Mesenchymal stem cell (in vitro differentiated cells and primary cell): Measurements from ENCODE around the gene SSU72.

Experiments used
- DNase-seq: peaks from one replicate; pipeline ENCODE4 v3.0.0-alpha.2; 2013
- H2AFZ ChIP-seq: one replicate; pipeline ENCODE4 v1.6.1; 2013; ENCODE audit warnings: low read depth, mild to moderate bottlenecking, control low read depth, inconsistent platforms, low read length, moderate library complexity
- H2AK5ac ChIP-seq: 2 replicates; pipeline ENCODE4 v1.6.1; 2013; ENCODE audit warnings: low read length, moderate library complexity, mild to moderate bottlenecking, inconsistent platforms; ENCODE audit not compliant: severe bottlenecking
- H2BK120ac ChIP-seq: one replicate; pipeline ENCODE4 v1.6.1; 2013; ENCODE audit warnings: low read depth, mild to moderate bottlenecking, inconsistent platforms, low read length, moderate library complexity
- H2BK12ac ChIP-seq, 2 experiments: one replicate each; pipeline ENCODE4 v1.6.1; 2013; ENCODE audit warnings: inconsistent platforms in 2 of 2, low read length in 2 of 2, mild to moderate bottlenecking in 2 of 2, moderate library complexity in 2 of 2, control low read depth in 1 of 2
- H2BK15ac ChIP-seq: one replicate; pipeline ENCODE4 v1.6.1; 2013; ENCODE audit warnings: mild to moderate bottlenecking, low read depth, inconsistent platforms; ENCODE audit not compliant: poor library complexity, severe bottlenecking
- H2BK5ac ChIP-seq: 2 replicates; pipeline ENCODE4 v1.6.1; 2013; ENCODE audit warnings: low read depth, mild to moderate bottlenecking, low read length, control low read depth, inconsistent platforms; ENCODE audit not compliant: poor library complexity, severe bottlenecking
- H3K14ac ChIP-seq, 2 experiments: one replicate each; pipeline ENCODE4 v1.6.1; 2013; ENCODE audit warnings: inconsistent platforms in 2 of 2, low read length in 2 of 2, control low read depth in 1 of 2, mild to moderate bottlenecking in 1 of 2, moderate library complexity in 1 of 2
- H3K18ac ChIP-seq, 2 experiments: one replicate each; pipeline ENCODE4 v1.6.1; 2013; ENCODE audit warnings: inconsistent platforms in 2 of 2, low read length in 2 of 2, control low read depth in 1 of 2, low read depth in 1 of 2, mild to moderate bottlenecking in 1 of 2
- H3K23ac ChIP-seq, 2 experiments: one replicate each; pipeline ENCODE4 v1.6.1; 2013; ENCODE audit warnings: inconsistent platforms in 2 of 2, low read length in 2 of 2, mild to moderate bottlenecking in 2 of 2, moderate library complexity in 2 of 2, control low read depth in 1 of 2
- H3K27ac ChIP-seq: 2 replicates; pipeline ENCODE4 v1.5.1; 2013; ENCODE audit warnings: mild to moderate bottlenecking, moderate library complexity, low read length, control low read depth, inconsistent platforms; ENCODE audit not compliant: poor library complexity, severe bottlenecking
- H3K27me3 ChIP-seq, 2 experiments: 2 replicates each; pipeline versions ENCODE4 v1.6.1 to v1.7.0; 2013; ENCODE audit warnings: low read length in 2 of 2, mild to moderate bottlenecking in 2 of 2, moderate library complexity in 2 of 2, control low read depth in 1 of 2, inconsistent platforms in 1 of 2; ENCODE audit not compliant: control insufficient read depth in 1 of 2, insufficient read depth in 1 of 2
- H3K36me3 ChIP-seq, 2 experiments: 2 replicates each; pipeline versions ENCODE4 v1.6.1 to v1.7.0; 2013; ENCODE audit warnings: low read length in 2 of 2, control low read depth in 1 of 2, inconsistent platforms in 1 of 2, low read depth in 1 of 2, mild to moderate bottlenecking in 1 of 2; ENCODE audit not compliant: insufficient read depth in 2 of 2, control insufficient read depth in 1 of 2
- H3K4ac ChIP-seq, 2 experiments: one replicate each; pipeline ENCODE4 v1.6.1; 2013; ENCODE audit warnings: inconsistent platforms in 2 of 2, low read length in 2 of 2, mild to moderate bottlenecking in 2 of 2, moderate library complexity in 2 of 2, control low read depth in 1 of 2, low read depth in 1 of 2
- H3K4me1 ChIP-seq: 2 replicates; pipeline ENCODE4 v1.6.1; 2013; ENCODE audit warnings: low read depth, low read length, control low read depth; ENCODE audit not compliant: control insufficient read depth, insufficient read depth
- H3K4me2 ChIP-seq: 2 replicates; pipeline ENCODE4 v1.6.1; 2013; ENCODE audit warnings: low read length, mild to moderate bottlenecking, inconsistent platforms; ENCODE audit not compliant: poor library complexity, severe bottlenecking
- H3K4me3 ChIP-seq, 2 experiments: 2 replicates each; pipeline versions ENCODE4 v1.5.1 to v1.7.0; 2013; ENCODE audit warnings: low read length in 2 of 2, mild to moderate bottlenecking in 2 of 2, control low read depth in 1 of 2, low read depth in 1 of 2; ENCODE audit not compliant: insufficient read depth in 1 of 2
- H3K79me1 ChIP-seq: replicated peaks from 2 replicates; pipeline ENCODE4 v1.6.1; 2013; ENCODE audit warnings: mild to moderate bottlenecking, control low read depth, low read length, inconsistent platforms; ENCODE audit not compliant: poor library complexity, severe bottlenecking
- H3K9ac ChIP-seq: 2 replicates; pipeline ENCODE4 v1.7.0; 2013; ENCODE audit warnings: mild to moderate bottlenecking, low read length, moderate library complexity
- H3K9me3 ChIP-seq: 2 replicates; pipeline ENCODE4 v1.7.0; 2013; ENCODE audit warnings: mild to moderate bottlenecking, low read length; ENCODE audit not compliant: control insufficient read depth
- H4K8ac ChIP-seq: one replicate; pipeline ENCODE4 v1.6.1; 2013; ENCODE audit warnings: inconsistent platforms, mild to moderate bottlenecking, low read length, moderate library complexity
- H4K91ac ChIP-seq: one replicate; pipeline ENCODE4 v1.6.1; 2013; ENCODE audit warnings: mild to moderate bottlenecking, low read length, inconsistent platforms
- WGBS: methylation state at CpG from one replicate; pipeline ENCODE4 v1.1.7; 2013; ENCODE audit warnings: mixed read lengths; 5-methylcytosine and 5-hydroxymethylcytosine counted together

The SSU72 gene

DNA sequence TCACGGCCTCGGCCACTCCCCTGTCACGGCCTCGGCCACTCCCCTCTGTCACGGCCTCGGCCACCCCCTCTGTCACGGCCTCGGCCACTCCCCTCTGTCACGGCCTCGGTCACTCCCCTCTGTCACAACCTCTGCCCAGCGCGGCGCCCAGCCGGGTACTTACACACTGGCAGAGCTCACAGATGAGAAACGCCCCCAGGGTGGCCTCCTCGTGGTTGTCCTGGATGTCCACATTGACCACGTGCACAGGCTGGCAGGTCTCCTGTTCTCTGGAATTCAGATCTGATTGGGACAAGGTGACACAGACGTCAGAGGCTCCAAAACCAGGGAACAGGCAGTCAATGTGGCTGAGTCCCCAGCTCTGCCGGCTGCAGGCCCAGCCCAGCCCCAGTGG, 31.0 kb downstream of the SSU72 start:
- H3K14ac ChIP-seq: no peak overlapping the region
- H2BK120ac ChIP-seq: no peak overlapping the region
- H3K27ac ChIP-seq: no peak overlapping the region
- H3K4ac ChIP-seq: no peak overlapping the region
- no peak overlapping the region for H2BK12ac ChIP-seq
- H4K8ac ChIP-seq: no peak overlapping the region
- no peak overlapping the region for H2AK5ac ChIP-seq
- DNase-seq: no peak
- no peak overlapping the region for H3K9ac ChIP-seq
- 93% methylated on average over 19 of the region's 19 CpGs for WGBS
- H3K18ac ChIP-seq: no peak overlapping the region
- peaks cover 22 to 68% of the 10 kb centered on the region in 2 experiments for H3K36me3 ChIP-seq
- H2BK15ac ChIP-seq: no peak overlapping the region
- no peak overlapping the region for H2AFZ ChIP-seq
- H3K79me1 ChIP-seq: peaks cover 17% of the 10 kb centered on the region
- H3K4me1 ChIP-seq: peaks cover 33% of the 10 kb centered on the region
- no peak overlapping the region for H4K91ac ChIP-seq
- H3K4me3 ChIP-seq: no peak overlapping the region
- H3K27me3 ChIP-seq: no peaks in the 10 kb centered on the region
- H3K4me2 ChIP-seq: no peak overlapping the region
- no peak overlapping the region for H3K23ac ChIP-seq
- H2BK5ac ChIP-seq: no peak overlapping the region
- H3K9me3 ChIP-seq: no peaks in the 10 kb centered on the region

DNA sequence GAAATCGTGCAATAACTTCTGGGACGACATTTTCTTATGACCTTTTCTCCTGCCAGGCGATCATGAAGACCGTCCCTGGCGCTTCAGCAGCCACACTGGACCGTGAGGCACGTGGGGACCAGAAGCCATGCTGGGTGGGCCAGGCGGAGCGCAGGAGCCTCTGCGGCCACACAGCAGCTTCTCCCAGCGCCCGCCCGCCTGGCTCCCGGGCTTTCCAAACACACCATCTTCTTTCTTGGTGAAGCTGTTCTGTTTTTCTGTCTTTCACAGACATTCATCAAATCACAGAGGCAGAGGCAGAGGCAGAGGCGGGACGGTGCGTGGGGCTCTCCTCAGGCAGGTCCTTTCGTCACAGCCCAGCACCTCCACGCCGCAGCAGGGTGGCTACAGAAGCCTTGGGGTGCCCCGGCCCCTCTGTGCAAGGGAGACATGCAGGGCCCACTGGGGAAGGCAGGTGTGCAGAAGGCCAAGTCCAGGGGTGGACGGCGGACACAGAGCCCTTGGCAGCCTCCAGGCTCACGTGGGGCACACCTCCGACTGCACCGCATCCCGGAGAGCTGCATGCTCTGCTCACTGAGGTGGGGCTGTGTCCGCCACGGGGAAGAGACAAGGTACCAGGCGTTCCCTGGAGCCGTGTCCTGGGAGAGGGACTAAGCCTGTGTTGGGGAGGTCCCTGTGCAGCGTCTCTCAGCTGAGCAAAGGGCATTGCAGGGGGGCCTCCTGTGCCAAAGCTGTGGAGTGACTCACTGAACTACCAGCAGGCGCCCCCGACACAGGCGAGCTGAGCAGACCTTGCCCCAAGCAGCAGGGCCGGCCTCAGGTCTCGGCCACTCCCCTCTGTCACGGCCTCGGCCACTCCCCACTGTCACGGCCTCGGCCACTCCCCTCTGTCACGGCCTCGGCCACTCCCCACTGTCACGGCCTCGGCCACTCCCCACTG, 31.6 kb downstream of the SSU72 start:
- Histone ChIP-seq H3K23ac (no peak overlapping the region), H3K14ac (no peak overlapping the region), H2BK15ac (no peak overlapping the region), H3K9me3 (no peaks in the 10 kb centered on the region), H4K8ac (no peak overlapping the region), H3K27ac (no peak overlapping the region), H3K4me2 (no peak overlapping the region), H2BK5ac (no peak overlapping the region), H3K79me1 (peaks cover 21% of the 10 kb centered on the region), H2AFZ (no peak overlapping the region), H3K27me3 (no peaks in the 10 kb centered on the region), H3K4me1 (peaks cover 39% of the 10 kb centered on the region), H3K4ac (no peak overlapping the region), H3K18ac (no peak overlapping the region), H4K91ac (no peak overlapping the region), H2BK12ac (no peak overlapping the region), H3K4me3 (no peak overlapping the region), H2BK120ac (no peak overlapping the region), H3K36me3 (peaks cover 27 to 69% of the 10 kb centered on the region in 2 experiments), H2AK5ac (no peak overlapping the region), H3K9ac (no peak overlapping the region)
- no peak for DNase-seq
- 94% methylated on average over 45 of the region's 45 CpGs for WGBS

DNA sequence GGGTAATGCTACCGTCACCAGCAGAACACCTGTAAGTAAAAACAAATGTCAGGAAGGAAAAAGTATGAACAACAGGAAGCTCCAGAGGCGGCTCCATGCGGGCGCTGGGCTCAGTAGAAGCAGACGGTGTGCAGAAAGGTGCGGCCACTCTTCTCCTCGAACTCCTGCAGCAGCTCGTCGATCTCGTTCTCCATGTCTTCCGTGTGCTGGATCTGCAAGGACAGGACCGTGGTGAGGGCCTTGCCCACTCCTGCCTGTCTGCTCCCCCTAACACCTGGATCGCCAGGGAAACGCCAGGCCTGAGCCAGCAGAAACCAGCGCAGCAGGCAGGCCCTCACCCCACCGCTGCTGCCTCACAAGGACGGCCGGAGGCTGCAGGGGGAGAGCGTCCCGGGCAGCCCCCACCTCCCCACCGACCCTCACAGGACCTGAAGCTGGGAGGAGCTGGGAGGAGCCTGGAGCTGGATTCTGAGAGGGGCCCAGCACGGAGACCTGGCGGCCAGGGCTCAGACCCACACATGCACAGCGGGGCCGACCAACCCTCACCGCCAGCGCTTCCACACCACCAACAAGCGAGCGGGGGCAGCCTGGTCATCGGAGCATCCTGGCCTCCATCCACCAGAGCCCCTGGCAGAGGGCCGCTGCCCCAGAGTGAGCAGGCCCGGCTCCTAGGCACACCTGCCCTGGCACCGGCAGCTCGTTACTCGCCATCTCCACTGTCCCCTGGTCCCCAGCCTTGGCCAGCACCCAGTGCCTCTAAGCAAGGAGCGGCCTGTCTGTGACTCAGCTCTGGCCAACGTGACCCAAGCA, 32.5 kb downstream of the SSU72 start:
- Histone ChIP-seq H4K8ac (no peak overlapping the region), H3K4me2 (no peak overlapping the region), H4K91ac (no peak overlapping the region), H3K23ac (no peak overlapping the region), H3K27me3 (no peaks in the 10 kb centered on the region), H3K18ac (no peak overlapping the region), H2BK5ac (no peak overlapping the region), H3K14ac (no peak overlapping the region), H3K36me3 (peaks cover 36 to 70% of the 10 kb centered on the region in 2 experiments), H3K27ac (no peak overlapping the region), H2BK12ac (no peak overlapping the region), H3K4me3 (no peak overlapping the region), H3K4me1 (peaks cover 41% of the 10 kb centered on the region), H3K9me3 (no peaks in the 10 kb centered on the region), H3K4ac (no peak overlapping the region), H2BK120ac (no peak overlapping the region), H2BK15ac (no peak overlapping the region), H3K9ac (no peak overlapping the region), H3K79me1 (peaks cover 19% of the 10 kb centered on the region), H2AFZ (no peak overlapping the region), H2AK5ac (no peak overlapping the region)
- no peak for DNase-seq
- WGBS: 92% methylated on average over 30 of the region's 37 CpGs
